HG03457 (cell line): ENCODE measurements around the gene C7orf57.
"Not testable (repeated sequence)": the region's sequence is repeated elsewhere in the genome, so short reads cannot be mapped to it uniquely, and the experiment has no call there.

Experiments
- ATAC-seq: cut with Tn5 transposase; IDR thresholded peaks from one replicate; pipeline ENCODE4 v1.9.1; 2021; ENCODE audit warnings: moderate number of reproducible peaks; ENCODE audit not compliant: unreplicated experiment

C7orf57 gene

GRCh38 chr7:48033922-48034321, 1.4 kb upstream of the C7orf57 start:
- ATAC-seq: no peak

GRCh38 chr7:48035967-48036478, 680 bp downstream of the C7orf57 start:
- ATAC-seq: no peak

- ATAC-seq: no peak
Observed at GRCh38 chr7:48038815-48039506, 3.6 kb downstream of the C7orf57 start.

- no peak for ATAC-seq
Observed at GRCh38 chr7:48040944-48041652, 5.8 kb downstream of the C7orf57 start.

GRCh38 chr7:48041653-48041970, 6.3 kb downstream of the C7orf57 start:
- no peak for ATAC-seq

- ATAC-seq: no peak
Observed at GRCh38 chr7:48042216-48042615, 6.9 kb downstream of the C7orf57 start.

GRCh38 chr7:48042636-48043035, 7.3 kb downstream of the C7orf57 start:
- ATAC-seq: no peak

- ATAC-seq: no peak
Observed at GRCh38 chr7:48045195-48045765, 9.9 kb downstream of the C7orf57 start.

GRCh38 chr7:48046458-48046857, 11.1 kb downstream of the C7orf57 start:
- no peak for ATAC-seq

- no peak for ATAC-seq
Observed at GRCh38 chr7:48048113-48048512, 12.8 kb downstream of the C7orf57 start.

GRCh38 chr7:48049850-48050249, 14.5 kb downstream of the C7orf57 start:
- no peak for ATAC-seq

GRCh38 chr7:48052748-48053147, 17.4 kb downstream of the C7orf57 start:
- no peak for ATAC-seq

GRCh38 chr7:48053736-48054135, 18.4 kb downstream of the C7orf57 start:
- no peak for ATAC-seq

- ATAC-seq: no peak
Observed at GRCh38 chr7:48058990-48059389, 23.6 kb downstream of the C7orf57 start.

- no peak for ATAC-seq
Observed at GRCh38 chr7:48059706-48060105, 24.4 kb downstream of the C7orf57 start.

GRCh38 chr7:48063985-48064384, 28.6 kb downstream of the C7orf57 start:
- no peak for ATAC-seq

- no peak for ATAC-seq
Observed at GRCh38 chr7:48067475-48067874, 32.1 kb downstream of the C7orf57 start.

- ATAC-seq: no peak
Observed at GRCh38 chr7:48074204-48074654, 38.9 kb downstream of the C7orf57 start.

GRCh38 chr7:48077423-48077822, 42.1 kb downstream of the C7orf57 start:
- ATAC-seq: no peak

- no peak for ATAC-seq
Observed at GRCh38 chr7:48078470-48078869, 43.1 kb downstream of the C7orf57 start.

GRCh38 chr7:48082378-48082777, 47.0 kb downstream of the C7orf57 start:
- not testable (repeated sequence) for ATAC-seq
